Uterus (tissue), 2 donors: ENCODE measurements around the gene GPER1.

Source experiments
- POLR2A ChIP-seq, 2 donors: fragments of 450-650 bp; IDR thresholded peaks; one replicate each; pipeline ENCODE4 v1.6.1; 2016; ENCODE audit warnings: antibody characterized with exemption in 2 of 2, mild to moderate bottlenecking in 1 of 2, moderate library complexity in 1 of 2
- TF ChIP-seq, protein P1 (sequence below), 4 experiments: fragments of 200-600 bp in 2 of 4; fragments of 450-650 bp in 2 of 4; sonication (generic) in 2 of 4; IDR thresholded peaks; one replicate each; pipeline ENCODE4 v1.5.1; 2016 to 2019; ENCODE audit warnings: antibody characterized with exemption in 4 of 4, mild to moderate bottlenecking in 2 of 4, moderate library complexity in 1 of 4

DNA sequence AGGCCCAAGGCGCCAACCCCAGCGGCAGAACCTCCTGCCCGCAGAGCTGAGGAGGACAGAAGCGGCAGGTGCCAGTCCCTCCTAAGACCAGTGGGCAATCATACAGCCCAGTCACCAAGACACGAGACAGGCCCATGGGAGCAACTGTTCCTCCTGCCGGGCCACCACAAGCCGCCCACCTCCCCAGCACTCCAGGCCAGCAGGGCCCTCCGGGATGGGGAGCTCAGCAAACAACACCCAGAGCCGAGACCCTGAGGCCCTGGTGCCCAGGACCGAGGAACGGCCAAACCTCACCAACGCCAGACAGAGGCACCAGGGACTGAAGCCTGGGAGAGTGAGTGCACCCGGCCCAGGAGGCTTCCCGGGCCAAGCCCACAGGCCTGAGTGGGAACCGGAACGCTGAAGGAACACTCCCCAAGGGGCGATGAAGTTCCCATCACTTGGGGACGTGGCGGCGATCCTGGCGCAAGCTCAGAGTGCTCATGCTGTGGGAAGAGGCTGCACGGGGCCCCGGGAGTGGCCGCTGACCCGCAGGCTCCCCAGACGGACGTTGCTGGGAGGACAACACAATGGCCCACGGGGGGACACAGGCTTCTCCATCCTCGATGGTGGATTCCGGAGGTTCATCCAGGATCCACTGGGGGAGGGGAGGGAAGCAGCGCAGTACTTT lies 35.1 kb downstream of the GPER1 start:
- TF ChIP-seq, protein P1, sequence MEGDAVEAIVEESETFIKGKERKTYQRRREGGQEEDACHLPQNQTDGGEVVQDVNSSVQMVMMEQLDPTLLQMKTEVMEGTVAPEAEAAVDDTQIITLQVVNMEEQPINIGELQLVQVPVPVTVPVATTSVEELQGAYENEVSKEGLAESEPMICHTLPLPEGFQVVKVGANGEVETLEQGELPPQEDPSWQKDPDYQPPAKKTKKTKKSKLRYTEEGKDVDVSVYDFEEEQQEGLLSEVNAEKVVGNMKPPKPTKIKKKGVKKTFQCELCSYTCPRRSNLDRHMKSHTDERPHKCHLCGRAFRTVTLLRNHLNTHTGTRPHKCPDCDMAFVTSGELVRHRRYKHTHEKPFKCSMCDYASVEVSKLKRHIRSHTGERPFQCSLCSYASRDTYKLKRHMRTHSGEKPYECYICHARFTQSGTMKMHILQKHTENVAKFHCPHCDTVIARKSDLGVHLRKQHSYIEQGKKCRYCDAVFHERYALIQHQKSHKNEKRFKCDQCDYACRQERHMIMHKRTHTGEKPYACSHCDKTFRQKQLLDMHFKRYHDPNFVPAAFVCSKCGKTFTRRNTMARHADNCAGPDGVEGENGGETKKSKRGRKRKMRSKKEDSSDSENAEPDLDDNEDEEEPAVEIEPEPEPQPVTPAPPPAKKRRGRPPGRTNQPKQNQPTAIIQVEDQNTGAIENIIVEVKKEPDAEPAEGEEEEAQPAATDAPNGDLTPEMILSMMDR (IDR thresholded peaks at IDR 0.05), result no peak
- TF ChIP-seq POLR2A (IDR thresholded peaks at IDR 0.05), result no peak
